HS-27A (cell line): Measurements from ENCODE around the gene NPEPPS.
"Not testable (repeated sequence)": the region's sequence is repeated elsewhere in the genome, so short reads cannot be mapped to it uniquely, and the experiment has no call there.

Source experiments
- DNase-seq: peaks from one replicate; pipeline ENCODE4 v3.0.0-alpha.2; 2012; ENCODE audit warnings: low read depth, missing footprints

NPEPPS gene

DNA sequence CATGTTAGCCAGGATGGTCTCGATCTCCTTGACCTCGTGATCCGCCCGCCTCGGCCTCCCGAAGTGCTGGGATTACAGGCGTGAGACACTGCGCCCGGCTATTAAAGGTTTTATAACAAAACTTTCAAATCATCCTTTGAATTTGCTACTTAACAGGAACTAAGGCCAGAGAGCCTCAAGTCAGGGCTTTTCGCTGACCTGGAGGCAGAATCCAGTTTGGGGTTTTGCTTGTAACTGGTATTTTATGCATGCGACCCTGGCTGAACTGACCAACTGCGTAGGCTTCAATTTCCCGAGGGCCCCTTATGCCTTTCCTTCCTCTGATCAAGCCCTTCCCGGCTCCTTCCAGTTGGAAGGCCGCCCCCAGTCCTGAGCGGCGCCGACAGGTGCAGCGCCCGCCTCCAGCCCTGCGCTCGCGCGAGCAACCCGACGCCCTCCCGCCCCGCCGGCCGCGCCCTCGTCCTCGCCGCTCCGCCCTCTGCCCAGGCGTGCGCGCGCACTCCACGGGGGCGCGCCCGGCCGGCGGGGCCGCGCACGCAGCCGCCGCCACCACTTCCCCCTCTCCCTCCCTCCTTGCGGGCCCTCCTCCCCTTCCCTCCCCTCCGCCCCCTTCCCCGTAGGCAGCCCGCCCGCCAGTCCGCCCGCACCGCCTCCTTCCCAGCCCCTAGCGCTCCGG is at the start of gene NPEPPS:
Gene NPEPPS, plus strand, starts transcription at position 552 of the 676 bp plus-strand sequence. CDS start 193 bp downstream, outside the sequence.
- DNase-seq: peak; percentile 34

GRCh38 chr17:47491841-47492212 is 39.1 kb upstream of the NPEPPS start:
- DNase-seq: not testable (repeated sequence)

DNA sequence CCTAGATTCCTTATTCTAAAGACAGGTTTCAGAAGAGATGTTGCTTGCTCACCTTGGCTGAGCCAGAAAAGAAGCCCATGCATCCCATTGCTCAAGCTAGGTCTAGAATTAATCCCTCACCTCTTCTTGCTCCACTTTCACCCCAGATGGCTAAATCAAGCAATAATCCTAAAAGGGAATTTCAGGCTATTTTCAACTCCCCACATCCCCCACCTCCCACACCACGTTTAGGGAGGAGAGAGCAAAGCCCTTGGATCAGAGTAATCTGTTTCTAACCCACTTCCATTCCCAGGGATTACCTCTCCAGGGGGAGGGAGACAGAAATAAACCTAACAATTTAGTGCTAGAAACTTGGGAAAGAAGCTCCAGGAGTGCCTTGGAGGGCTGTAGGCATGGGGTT is 31.8 kb upstream of the NPEPPS start:
- not testable (repeated sequence) for DNase-seq

DNA sequence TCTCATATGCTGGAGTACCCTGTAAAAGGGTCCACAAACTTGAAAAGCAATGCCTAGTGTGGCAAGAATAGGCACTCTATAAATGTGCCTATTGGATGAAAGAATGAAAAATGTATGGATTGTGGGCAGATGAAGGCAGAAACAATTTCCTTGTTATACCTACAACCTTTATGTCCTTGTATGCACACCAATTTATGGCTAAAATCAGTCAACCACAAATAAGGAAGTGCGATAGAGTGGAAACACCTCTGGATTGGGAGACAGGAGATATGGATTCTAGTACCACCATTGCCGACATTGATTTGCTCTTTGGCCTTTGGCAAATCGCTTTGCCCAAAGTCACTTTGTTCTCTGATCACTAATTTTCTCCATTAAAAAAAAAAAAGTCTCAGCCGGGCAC is 31.4 kb upstream of the NPEPPS start:
- DNase-seq: not testable (repeated sequence)

DNA sequence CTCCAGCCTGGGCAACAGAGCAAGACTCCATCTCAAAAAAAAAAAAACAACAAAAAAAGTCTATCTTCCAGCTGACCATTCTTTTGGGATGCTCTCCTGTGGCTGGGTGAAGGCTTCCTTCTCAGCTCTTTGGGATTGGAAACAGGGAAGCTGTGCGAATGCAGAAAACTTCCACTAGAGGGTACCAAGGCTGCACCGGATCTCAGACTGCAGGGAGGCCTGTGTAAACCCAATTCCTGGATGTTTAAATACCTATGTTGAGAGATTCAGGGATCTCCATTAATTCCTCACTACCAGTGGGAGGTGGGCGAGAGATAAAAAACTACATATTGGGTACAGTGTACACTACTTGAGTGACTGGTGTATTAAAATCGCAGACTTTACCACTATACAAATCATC is 30.3 kb upstream of the NPEPPS start:
- not testable (repeated sequence) for DNase-seq

DNA sequence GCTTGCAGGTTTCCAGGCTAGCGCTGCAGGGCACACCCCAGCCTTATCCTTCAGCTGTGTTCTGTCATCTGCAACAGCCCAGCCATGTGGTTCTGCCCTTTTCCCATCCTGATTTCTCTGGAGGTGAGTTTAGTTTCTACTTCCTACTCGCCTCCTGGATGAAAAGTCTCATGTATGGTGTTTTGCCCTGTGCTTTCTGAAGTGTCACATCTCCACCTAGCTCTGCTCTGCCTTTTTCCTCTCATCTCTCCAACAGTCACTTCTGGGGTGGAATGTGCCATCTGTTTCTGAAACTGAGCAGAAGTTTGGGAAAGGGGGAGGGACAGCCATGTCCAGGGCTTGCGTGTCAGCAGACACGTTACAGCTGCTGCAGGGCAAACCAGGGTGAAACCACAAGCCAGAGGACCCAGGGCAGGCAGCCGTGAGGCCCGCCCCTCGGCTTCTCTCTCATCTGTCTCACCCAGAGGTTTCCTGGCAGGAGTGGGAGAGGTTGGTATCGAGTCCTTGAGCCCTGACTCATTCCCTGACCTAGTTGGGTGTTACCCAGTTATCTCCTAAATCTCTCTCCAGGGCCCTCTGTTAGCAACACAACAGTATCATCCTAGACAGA is 28.7 kb upstream of the NPEPPS start:
- DNase-seq: peak; percentile 46

DNA sequence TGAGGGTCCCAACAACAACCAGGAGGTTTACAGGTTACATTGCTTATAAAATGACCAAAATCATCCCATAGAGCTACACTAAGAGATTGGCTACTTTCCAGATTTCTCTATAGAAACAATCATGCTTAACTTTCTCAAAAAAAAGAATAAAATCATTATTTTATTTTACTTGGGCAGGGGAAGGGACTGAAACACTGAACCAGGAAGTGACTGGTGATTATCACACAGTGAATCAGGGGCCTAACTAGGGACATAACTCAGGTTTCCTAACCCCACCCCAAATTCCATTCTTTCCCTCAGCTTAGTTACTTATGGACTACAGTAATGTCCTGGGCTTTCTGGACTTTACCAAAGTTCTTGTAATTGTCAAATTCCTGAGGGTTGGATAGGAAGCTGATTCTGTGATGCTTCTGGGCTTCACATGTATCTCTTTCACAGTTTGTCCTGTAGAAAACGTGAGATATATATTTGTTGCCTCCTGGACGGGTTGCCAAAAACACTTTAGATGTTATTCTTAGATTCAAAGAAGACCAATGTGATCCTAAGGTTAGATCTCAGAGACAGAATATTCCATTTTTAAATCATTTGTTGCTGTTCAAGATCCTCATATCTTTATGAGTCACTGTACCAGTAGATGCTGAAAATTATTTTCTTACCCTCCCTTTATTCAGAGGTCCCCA is 28.0 kb upstream of the NPEPPS start:
- DNase-seq: peak; percentile 59

GRCh38 chr17:47511701-47512146 is 19.2 kb upstream of the NPEPPS start:
- not testable (repeated sequence) for DNase-seq

GRCh38 chr17:47513301-47513700 is 17.6 kb upstream of the NPEPPS start:
- not testable (repeated sequence) for DNase-seq

- not testable (repeated sequence) for DNase-seq
Measured at GRCh38 chr17:47518880-47519279, 12.0 kb upstream of the NPEPPS start.

GRCh38 chr17:47519365-47519764 is 11.5 kb upstream of the NPEPPS start:
- not testable (repeated sequence) for DNase-seq

GRCh38 chr17:47520279-47520678 is 10.6 kb upstream of the NPEPPS start:
- DNase-seq: not testable (repeated sequence)

GRCh38 chr17:47521434-47521833 is 9.5 kb upstream of the NPEPPS start:
- DNase-seq: not testable (repeated sequence)

DNA sequence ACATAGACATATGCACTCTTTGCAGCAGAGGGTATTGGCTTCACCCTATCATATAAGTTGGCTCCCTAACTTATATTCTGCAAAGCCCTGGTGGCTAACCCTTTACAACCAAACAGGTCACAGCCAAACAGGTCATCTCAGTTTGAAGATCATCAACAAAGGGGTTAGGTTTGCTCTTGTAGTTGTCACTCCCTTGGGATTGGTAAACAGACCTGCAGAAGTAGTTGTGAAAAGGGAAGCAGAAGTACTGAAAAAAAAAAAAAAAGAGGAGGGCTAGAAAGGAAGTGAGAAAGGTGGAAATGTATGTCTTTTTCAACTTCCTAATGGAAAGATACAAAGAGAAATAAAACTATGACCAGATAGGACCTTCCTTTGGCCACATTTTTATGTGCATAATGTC is 8.6 kb upstream of the NPEPPS start:
- not testable (repeated sequence) for DNase-seq

DNA sequence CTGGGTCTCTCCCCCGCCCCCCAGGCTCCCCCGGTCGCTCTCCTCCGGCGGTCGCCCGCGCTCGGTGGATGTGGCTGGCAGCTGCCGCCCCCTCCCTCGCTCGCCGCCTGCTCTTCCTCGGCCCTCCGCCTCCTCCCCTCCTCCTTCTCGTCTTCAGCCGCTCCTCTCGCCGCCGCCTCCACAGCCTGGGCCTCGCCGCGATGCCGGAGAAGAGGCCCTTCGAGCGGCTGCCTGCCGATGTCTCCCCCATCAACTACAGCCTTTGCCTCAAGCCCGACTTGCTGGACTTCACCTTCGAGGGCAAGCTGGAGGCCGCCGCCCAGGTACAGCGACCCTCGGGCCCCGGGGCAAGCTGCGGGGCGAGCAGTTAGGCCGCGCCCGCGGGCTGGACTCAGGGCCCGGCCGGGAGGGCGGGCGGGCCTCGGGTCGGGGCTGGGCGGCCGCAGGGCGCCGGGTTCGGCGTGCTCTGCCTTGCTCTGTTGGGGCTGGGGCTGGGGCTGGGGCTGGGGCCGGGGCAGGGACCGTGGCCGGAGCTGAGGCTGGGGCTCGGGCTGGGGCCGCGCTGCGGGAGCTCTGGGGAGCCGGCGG is 419 bp downstream of the NPEPPS start:
- DNase-seq: not testable (repeated sequence)

- DNase-seq: not testable (repeated sequence)
Measured at GRCh38 chr17:47539085-47539484, 8.2 kb downstream of the NPEPPS start.

DNA sequence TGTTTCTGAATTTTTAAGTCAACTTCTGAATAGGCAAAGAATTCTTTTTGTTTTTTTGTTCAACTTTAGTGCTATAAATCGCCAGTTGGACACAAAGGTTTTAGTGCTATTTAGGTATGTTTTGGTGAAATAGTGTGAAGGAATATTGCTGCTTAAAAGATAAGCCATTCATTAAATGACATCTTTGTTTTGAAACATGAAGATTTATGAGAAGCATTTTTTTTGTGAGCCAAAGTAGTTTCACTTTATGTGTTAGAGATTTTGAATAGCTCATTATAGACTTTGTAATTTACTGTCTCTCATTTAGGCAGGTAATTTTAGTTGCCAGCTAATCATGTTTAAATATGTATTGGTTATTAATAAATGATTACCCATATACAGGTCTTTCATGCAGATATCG is 10.8 kb downstream of the NPEPPS start:
- DNase-seq: not testable (repeated sequence)

DNA sequence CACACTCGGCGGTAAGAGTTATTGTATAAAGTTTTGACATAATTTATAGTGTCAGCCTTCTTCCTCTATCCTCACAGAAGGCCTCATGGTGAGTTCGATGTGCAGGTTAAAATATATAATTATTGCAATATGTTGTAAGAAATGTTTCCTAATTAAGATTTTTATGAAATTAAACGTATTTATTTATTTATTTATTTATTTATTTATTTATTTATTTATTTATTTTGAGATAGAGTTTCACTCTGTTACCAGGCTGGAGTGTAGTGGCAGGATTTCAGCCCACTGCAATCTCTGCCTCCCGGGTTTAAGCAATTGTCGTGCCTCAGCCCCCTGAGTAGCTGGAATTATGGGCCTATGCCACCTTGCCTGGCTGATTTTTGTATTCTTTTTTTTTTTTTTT is 13.4 kb downstream of the NPEPPS start:
- not testable (repeated sequence) for DNase-seq

- DNase-seq: not testable (repeated sequence)
Measured at GRCh38 chr17:47554733-47555132, 23.8 kb downstream of the NPEPPS start.

DNA sequence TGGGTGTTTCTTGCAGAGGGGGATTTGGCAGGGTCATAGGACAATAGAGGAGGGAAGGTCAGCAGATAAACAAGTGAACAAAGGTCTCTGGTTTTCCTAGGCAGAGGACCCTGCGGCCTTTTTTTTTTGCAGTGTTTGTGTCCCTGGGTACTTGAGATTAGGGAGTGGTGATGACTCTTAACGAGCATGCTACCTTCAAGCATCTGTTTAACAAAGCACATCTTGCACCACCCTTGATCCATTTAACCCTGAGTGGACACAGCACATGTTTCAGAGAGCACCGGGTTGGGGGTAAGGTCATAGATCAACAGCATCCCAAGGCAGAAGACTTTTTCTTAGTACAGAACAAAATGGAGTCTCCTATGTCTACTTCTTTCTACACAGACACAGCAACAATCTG is 25.2 kb downstream of the NPEPPS start:
- DNase-seq: not testable (repeated sequence)

- not testable (repeated sequence) for DNase-seq
Measured at GRCh38 chr17:47560517-47561043, 29.7 kb downstream of the NPEPPS start.

- not testable (repeated sequence) for DNase-seq
Measured at GRCh38 chr17:47561698-47562405, 30.9 kb downstream of the NPEPPS start.
